DOHH2 (cell line): ENCODE measurements around the gene GNRH2.

Experiments
- CTCF ChIP-seq: fragments of 200-600 bp; sonication (generic); IDR thresholded peaks from one replicate; pipeline ENCODE4 v1.5.1; 2014; ENCODE audit warnings: antibody characterized with exemption, mild to moderate bottlenecking, low read depth, low read length; ENCODE audit not compliant: poor library complexity, severe bottlenecking
- EZH2phosphoT487 ChIP-seq: fragments of 200-600 bp; sonication (generic); IDR thresholded peaks from 2 replicates; pipeline ENCODE4 v1.6.1; 2017; ENCODE audit warnings: borderline replicate concordance, mild to moderate bottlenecking, antibody characterized with exemption, low read length, moderate library complexity, mixed read lengths

GRCh38 chr20:3092611-3093379, 49.4 kb downstream of the GNRH2 start:
- TF ChIP-seq CTCF: no peak
- TF ChIP-seq EZH2phosphoT487: peak; percentile 45; the same call in 1 of the 2 replicates
